Neural progenitor cell (in vitro differentiated cells): ENCODE results near the gene TCHH.

ENCODE experiments used
- CTCF ChIP-seq: fragments of 200-600 bp; sonication (generic); IDR thresholded peaks from 2 replicates; pipeline ENCODE4 v1.5.1; 2017; ENCODE audit warnings: antibody characterized with exemption, mild to moderate bottlenecking
- EZH2 ChIP-seq: fragments of 200-600 bp; sonication (generic); IDR thresholded peaks from 2 replicates; pipeline ENCODE4 v1.6.1; 2017; ENCODE audit warnings: antibody characterized with exemption, mild to moderate bottlenecking, moderate library complexity
- EZH2phosphoT487 ChIP-seq: fragments of 200-600 bp; sonication (generic); IDR thresholded peaks from 2 replicates; pipeline ENCODE4 v1.6.1; 2017; ENCODE audit warnings: antibody characterized with exemption

DNA sequence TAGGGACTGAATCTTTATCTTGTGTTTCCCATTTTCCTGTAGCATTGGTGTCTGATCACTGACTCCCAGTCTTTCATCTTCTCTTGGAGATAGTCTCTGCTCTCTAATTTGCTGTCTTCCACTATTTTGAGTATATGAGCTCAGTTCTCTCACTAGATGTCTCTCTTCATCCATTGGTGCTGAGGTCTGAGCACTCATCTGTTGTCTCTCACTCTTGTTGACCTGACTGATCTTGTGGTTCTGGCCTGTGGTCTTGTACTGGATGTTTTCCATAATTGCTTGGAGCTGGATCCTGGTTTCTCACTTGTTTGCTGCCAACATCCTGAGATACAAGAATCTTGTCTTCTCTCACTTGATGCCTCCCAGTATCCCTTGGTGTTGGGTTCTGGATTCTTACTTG lies 53.3 kb downstream of the TCHH start:
- TF ChIP-seq EZH2phosphoT487 (no peak), CTCF (no peak), EZH2 (no peak)
